HT1080 (cell line): ENCODE data around the gene HIP1R. TPM values are rescaled to one million over a fixed set of nuclear protein-coding genes. Genes with fewer than 3 reads are reported as not detected.
"Not testable (repeated sequence)": the region's sequence is repeated elsewhere in the genome, so short reads cannot be mapped to it uniquely, and the experiment has no call there.

Experiments used
- DNase-seq: peaks from one replicate; pipeline ENCODE4 v3.0.0-alpha.2; 2015; ENCODE audit warnings: low read depth
- total RNA-seq: library from RNA; depleted of rRNA; stranded (reverse); fragments of >200 nt; shearing (Covaris generic); gene quantifications from 2 replicates; pipeline ENCODE4 v1.2.3, GENCODE V29; 2014; rRNA removed

HIP1R gene
- total RNA-seq, 1 experiment from 2014 or later = 30.1 TPM

DNA sequence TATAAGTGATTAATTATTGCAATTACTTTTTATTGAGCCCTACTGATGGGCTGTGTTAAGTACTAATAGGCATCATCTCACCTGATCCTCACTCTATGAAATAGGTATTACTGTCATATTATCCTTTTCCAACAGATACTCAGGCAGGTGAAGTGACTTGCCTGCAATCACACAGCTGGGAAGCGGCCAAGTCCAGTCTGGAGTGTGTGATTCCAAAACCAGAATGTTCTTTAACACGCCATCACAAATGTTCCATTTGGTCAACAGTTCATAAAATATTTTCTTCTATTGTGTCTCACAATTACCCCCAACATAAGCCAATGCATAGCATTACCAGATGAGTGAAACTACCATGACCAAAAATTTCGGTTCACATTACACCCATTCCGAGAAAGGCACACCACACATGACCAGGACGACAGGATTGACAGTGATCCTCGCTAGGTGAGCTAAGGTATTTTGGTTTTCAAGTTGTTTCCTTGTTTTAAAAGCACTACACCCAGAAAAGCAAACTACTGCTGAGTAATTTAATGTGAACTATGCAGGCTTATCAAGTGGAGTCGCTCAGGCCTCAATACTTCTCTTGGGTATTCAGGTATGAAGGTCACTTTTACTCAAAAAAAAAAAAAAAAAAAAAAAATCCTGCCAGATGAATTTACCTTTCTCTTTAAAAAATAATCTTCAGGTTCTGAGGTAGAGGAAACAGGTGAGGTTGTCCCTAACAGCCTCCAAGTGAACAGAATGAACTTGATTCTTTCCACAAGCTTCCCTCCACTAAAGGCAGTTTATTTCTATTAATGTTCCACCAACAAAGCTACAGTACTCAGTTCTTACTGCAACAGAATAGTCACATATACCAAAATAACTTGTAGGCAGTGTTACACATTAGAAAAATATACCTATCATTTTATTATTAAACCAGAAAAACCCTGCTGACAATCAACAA, 58.2 kb downstream of the HIP1R start:
- DNase-seq = no peak

DNA sequence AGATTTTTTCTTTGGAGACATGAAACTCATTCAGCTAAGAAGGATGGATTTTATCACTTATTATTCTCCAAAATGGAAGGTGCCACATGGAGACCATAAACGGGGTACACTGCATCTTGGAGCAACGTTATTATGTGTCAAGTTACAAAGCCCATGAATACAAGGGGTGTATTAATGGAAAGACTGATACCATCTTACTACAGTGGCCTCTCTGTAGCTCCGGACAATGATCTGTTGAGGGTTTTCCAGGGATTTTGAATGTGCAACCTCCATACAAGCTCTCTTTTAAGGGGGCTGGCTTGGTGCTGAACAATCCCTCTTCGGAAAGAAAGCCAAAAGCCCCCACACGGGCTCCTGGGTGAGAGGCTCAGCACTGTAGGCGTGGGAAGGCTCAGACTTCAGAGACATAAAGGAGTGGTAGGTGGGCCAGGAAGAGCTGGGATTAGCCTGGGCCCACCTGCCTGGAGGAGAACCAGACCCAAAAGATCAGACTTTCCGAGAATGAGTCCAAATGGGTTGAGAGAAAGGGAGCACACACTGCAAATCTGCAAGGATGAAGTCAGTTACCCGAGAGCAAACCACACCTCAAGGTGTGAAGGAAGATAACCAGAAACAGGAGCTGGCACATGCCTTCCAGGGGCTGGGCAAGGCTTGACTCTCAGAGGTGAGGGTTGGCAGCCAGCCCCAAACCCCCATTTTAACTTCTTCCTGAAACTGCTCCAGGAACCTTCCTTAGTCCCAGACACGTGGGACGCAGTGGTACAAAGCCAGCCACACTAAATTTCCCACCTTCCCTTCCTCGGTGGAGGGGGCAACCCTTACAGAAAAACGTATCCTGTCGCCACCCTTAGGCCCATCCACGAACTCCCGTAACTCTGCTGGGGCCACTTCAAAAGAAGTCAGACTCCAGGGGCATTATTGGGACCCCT, 59.2 kb downstream of the HIP1R start:
- DNase-seq = peak; percentile 46

DNA sequence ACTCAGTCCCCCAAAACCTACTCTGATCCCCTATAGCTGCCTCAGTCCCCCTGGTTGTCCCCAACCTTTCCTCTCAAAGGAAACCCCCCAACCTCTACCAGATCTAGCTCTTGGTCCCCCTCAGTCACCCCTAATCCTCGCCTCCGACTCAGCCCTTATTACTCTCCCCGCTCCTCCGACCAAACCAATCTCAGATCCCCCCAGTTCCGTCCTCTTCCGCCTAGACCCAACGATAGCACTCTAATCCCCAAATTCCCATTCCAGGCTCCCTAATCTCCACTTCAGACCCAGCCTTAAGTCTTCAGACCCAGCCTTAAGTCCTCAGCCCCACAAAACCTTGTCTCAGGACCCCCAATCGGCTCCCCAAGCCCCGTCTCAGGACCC, 60.1 kb downstream of the HIP1R start:
- no peak for DNase-seq

GRCh38 chr12:122895704-122896636, 60.7 kb downstream of the HIP1R start, which contains the start of gene VPS37B:
Gene VPS37B (minus strand): TSS chr12:122896124. CDS start chr12:122896062, 62 bp downstream.
- peak; percentile 78 for DNase-seq

DNA sequence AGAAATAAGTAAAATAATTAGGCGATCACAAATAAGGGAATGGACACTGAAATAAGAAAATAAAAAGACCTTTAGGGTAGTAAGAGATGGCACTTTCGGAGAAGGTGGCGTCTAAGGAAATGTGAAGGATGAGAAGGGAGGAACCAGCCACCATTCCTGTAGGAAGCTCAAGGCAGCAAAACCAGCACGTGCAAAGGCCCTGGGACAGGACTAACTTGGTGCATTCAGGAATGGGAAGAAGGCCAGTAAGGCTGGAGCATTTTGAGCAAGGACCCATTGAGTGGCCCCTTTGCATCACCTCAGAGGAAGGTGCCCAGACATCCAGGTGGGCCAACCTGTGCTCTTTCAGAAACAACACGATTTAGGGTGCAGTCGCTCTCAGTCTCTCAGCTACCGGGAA, 61.4 kb downstream of the HIP1R start:
- DNase-seq = no peak

- no peak for DNase-seq
Observed at GRCh38 chr12:122899887-122900286, 64.6 kb downstream of the HIP1R start.

DNA sequence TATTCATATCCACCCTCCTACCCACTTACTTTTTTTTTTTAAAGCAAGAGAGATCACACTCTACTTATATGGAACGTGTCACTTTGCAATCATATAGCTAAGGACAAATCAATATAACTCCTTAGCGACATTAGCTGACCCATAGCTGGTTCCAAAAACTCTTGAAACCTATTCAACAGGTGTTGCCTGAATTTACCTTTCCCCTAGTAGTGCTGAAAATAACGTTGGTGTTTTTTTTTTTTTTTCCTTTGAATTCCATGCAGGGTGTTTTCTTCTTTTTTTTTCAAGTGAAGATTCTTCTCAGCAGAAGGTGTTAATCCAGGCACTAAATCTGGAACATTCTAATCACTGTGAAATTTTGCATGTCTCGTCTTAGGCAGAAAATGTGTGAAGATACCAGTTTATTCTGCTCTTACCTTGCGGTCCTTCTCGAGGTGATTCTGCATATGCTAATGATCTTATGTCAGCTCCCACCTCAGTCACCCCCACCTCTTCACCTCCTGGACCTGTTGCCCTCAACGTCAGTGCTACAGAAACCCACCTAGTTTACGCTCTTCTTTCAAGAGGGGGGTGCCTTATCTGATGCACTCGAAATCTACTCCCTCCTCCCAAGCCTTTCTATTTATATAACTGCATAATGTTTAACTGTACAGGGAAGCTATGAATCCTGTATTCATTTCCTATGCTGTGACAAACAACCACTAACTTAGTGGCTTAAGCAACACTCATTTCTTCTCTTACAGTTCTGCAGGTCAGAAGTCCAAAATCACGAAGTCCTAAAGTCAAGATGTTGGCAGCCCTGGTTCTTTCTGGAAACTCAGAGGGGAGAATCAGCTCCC, 67.8 kb downstream of the HIP1R start:
- no peak for DNase-seq

DNA sequence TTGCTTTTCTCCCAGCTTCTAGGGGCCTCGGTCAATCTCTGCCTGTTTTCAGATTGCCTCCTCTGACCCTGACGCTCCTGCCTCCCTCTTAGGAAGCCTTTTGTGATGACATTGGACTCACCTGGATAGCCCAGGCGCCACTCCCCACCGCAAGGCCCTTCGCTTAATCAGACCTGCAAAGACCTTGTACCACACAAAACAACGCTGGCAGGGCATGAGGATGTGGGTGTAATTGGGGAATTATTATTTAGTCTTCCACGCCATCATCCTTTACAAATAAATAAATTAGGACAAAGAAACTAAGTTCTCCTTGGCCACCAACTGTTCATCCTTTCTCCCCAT, 68.4 kb downstream of the HIP1R start:
- DNase-seq = no peak

DNA sequence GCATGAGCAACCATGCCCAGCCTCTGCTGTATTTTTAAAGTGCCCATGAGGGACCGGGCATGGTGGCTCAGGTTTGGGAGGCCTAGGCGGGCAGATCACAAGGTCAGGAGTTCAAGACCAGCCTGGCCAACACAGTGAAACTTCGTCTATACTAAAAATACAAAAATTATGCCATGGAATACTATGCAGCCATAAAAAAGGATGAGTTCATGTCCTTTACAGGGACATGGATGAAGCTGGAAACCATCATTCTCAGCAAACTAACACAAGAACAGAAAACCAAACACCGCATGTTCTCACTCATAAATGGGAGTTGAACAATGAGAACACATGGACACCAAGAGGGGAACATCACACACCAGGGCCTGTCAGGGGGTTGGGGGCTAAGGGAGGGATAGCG, 70.0 kb downstream of the HIP1R start:
- DNase-seq = not testable (repeated sequence)

DNA sequence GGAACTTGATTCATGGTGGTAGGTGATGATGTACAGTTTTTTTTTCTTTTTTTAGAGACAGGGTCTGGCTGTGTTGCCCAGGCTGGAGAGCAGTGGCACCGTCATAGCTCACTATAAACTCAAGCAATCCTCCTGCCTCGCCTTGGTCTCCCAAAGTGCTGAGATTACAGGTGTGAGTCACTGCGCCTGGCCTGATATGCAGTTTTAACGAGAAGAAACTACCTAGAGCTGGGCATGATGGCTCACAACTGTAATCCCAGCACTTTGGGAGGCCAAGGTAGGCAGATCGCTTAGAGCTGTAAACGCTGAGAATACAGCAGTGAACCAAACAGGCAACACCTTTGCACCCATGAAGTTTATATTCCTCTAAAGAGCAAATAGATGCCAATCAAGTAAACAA, 73.7 kb downstream of the HIP1R start:
- no peak for DNase-seq

GRCh38 chr12:122909442-122910288, 74.4 kb downstream of the HIP1R start:
- DNase-seq = no peak

Other genes with a start within 250 kb of the HIP1R start
- not detected in 2 replicates for gene HCAR2, start 132.1 kb upstream of the HIP1R start, total RNA-seq
- gene HCAR3, start 118.6 kb upstream of the HIP1R start, total RNA-seq = not detected in 2 replicates
- 0.02 TPM in 1 of 2 replicates, not detected in the other for gene HCAR1, start 104.6 kb upstream of the HIP1R start, total RNA-seq
- gene DENR, start 82.6 kb upstream of the HIP1R start, total RNA-seq = 55.3 and 56.4 TPM in 2 replicates
- gene CCDC62, start 60.9 kb upstream of the HIP1R start, total RNA-seq = 0.13 and 0.40 TPM in 2 replicates
- 62.9 and 87.4 TPM in 2 replicates for gene VPS37B, start 60.7 kb downstream of the HIP1R start, total RNA-seq
- gene ABCB9, start 131.0 kb downstream of the HIP1R start, total RNA-seq = 23.0 and 32.8 TPM in 2 replicates
- gene OGFOD2, start 139.8 kb downstream of the HIP1R start, total RNA-seq = 19.4 and 22.7 TPM in 2 replicates
- 237 and 253 TPM in 2 replicates for gene ARL6IP4, start 145.2 kb downstream of the HIP1R start, total RNA-seq